ENCODE data around the gene MINPP1.

DNA sequence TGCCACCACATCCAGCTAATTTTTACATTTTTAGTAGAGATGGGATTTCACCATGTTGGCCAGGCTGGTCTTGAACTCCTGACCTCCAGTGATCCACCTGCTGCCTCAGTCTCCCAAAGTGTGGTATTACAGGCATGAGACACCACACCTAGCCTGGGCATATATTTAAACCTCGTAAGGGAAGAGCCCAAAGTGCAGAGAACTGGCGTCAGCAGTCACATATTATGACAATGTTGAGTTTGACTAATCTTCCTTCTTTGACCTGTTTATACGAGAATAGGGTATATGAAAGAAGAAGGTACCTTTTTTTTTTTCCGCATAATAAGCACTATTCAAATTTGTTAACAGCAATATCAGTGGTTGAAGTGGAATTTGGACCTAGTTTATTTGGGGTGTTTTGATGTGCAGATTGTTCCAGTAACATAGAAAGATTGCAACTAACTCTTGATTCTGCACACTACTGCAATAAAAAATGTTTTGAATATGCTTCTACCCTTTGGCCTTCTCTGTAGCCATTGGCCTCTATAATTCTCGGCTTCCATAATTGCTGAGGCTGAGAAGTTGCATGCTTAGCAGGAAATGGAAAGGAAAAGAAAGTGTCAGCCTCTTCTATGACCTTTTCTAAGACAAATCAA lies 55.9 kb downstream of the MINPP1 start:
- no peak for TF ChIP-seq POLR2A (IDR thresholded peaks at IDR 0.05)
- no peak for TF ChIP-seq CTCF (IDR thresholded peaks at IDR 0.05 in 8 of 11, conservative IDR thresholded peaks at IDR 0.05 in 3 of 11)
